NK-92 (cell line): ENCODE data around the gene SGCE.

Experiments
- DNase-seq: peaks from one replicate; lab custom pipeline; 2025; ENCODE audit not compliant: unreplicated experiment; lab: John Stamatoyannopoulos, UW

The SGCE gene

DNA sequence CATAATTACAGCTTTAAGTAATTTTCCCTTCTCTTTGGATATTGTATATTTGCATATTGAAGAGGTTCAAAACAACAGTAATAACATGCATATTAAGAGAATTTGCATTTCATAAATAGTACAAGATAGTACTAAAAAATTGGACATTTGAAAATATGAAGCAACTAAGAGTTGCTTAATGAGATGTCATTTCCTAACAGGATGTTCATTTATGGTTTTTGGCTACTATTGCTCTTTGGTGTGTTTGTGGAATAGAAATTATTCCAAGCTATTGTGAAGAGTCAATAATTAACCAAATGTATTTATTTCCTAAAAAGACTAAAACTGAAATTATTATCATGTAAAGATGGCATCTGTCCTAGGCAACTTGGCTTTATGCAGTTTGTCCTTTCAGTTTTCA is 4.1 kb upstream of the SGCE start:
- no peak for DNase-seq

DNA sequence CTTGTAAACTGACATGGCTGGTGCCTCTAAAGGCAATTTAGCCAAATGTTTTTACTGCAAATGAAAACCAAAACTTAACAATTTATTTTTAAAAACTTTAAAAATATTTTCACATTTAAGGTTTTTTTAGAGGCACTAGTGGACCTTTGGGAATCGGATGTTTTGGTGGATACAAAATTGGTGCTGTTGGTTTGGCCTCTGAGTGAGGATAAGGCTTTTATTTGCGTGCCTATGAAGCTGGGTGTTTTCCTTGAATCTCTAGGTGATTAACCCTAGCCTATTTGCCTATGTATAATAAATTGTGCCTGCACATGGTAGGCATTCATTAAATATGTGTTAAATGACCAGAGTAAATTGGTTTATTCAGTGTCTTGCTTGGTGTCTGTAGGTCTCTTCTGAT is 2.9 kb upstream of the SGCE start:
- DNase-seq: no peak

- DNase-seq: peak; percentile 83
Measured at GRCh38 chr7:94657771-94658693, 2.1 kb upstream of the SGCE start.

DNA sequence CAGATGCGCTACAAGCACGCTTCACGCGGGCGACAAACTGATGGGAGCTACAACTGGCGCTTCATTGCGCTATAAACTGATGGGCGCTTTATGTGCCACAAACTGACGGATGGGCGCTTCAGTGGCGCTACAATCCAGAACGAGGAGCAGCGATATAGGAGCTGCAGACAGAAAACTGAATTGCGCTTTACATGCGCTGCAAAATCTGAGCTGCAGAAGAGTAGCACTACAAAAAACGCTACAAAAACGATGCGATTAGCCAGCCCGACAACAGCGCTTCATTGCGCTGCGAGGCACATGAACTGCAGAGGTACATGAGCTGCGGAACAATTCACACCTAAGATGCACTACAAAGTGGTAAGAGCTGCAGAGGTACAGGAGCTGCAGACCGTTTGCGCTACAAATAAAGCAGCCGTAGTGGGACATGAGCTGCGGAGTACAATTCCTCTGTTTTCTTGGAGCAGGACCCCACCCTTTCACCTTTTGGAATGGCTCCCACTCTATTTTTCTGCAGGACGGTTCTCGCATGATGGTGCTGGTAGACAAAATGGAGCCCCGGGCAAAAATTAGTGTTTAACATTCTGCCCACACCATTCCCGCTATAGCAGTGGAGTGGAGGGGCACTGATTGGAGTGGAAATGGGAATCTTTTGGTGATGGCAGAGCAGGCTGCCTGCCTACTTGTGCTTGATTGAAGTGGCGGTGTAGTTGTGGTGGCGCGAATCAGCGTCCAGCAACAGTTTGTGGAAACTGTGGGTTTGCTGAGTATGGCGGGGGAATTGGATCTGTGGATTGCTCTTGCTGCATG is 1.2 kb upstream of the SGCE start:
- no peak for DNase-seq

- DNase-seq: no peak
Measured at GRCh38 chr7:94656658-94656924, 658 bp upstream of the SGCE start.

DNA sequence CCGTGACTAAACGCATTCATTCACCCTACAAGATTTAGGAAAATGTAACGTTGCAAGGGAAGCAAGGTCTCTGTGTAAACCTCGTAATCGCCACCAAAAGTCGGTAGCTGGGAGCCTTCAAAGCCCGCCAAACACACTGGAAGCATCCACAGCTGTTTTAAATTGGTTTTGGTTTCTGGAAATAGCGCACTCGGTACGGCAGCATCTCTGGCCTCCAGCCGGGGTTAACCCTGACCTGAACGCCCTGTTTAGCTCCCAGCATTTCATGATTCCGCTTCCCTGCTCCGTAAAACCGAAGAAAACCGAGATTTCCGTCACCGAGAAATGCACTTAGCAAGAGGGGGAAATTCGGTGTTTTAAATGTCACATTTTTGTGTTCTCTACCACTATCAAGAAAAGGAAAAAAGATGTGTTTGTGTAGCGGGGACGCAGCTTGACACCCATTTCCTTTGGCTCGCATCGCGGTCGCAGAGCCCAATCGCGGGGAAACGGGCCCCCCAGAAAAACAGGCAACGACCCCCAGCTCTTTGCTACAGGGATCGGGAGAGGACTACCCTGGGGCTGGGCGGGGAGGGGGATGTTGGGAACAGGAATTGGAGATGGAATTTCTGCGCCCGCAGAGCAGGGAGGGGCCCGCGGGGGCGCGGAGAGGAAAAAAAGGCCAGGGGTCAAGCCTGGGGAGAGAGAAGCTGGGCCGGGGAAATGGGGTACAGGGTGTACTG is 646 bp downstream of the SGCE start:
- DNase-seq: no peak

- no peak for DNase-seq
Measured at GRCh38 chr7:94654783-94655125, 1.2 kb downstream of the SGCE start.

GRCh38 chr7:94650147-94651051 is 5.5 kb downstream of the SGCE start:
- DNase-seq: no peak

DNA sequence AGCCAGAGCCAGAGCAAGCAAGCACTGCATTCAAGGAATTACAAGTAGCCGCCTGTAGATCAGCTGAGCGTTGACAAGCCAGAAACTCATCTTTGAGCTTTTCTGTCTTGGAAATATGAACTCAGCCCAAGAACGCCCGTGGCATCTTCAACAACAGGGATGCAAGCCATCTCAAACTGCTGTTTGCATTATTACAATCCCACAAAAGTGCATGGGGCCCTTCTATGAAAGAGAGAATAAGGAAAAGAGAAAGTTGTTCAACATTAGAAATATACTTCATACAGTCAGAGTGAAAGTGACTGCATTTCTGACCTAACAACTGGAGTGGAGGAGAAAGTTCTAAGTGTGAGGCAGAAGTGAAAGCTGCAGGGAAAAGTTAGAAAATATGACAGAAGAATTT is 6.5 kb downstream of the SGCE start:
- no peak for DNase-seq

GRCh38 chr7:94648731-94649130 is 7.2 kb downstream of the SGCE start:
- no peak for DNase-seq

- no peak for DNase-seq
Measured at GRCh38 chr7:94647295-94647694, 8.6 kb downstream of the SGCE start.

GRCh38 chr7:94643771-94644545 is 12.0 kb downstream of the SGCE start:
- DNase-seq: no peak

- no peak for DNase-seq
Measured at GRCh38 chr7:94642838-94643653, 12.9 kb downstream of the SGCE start.

GRCh38 chr7:94639384-94639783 is 16.5 kb downstream of the SGCE start:
- DNase-seq: no peak

DNA sequence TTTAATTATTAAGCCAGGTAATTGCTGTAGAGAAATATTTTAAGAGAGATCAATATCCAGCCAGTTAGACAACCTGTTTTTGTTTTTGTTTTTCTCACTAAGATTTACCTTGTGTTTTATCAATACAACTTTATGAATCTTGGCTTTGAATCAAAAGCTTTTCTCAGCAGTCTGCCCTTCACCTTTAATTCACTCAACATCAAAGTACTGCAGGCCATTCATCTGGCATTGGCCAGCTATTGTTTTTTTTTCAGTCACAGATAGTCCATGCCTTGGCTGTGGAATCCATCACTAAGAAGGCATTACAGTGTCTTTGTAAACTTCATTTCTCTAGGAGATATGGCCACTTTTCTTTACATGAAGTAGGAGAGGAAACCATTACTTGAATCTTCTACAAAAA is 20.2 kb downstream of the SGCE start:
- DNase-seq: no peak

DNA sequence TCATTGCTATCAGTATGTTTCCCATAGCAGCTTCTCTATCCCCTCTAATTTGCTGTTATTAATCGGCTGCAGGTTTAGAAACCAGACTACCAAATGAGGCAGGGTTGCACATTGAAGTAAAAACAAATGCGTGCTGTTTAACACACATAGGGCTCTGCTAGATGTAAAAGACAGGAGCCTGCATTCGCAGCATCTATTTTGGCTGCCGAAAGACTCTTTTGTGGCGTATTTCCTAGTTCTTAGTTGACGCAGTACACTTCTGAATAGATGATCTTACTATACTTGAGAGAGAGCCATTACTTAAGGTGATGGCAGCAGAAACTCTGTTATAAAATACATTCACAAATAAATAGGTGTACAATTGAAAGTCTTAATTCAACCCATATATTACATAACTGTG is 21.4 kb downstream of the SGCE start:
- no peak for DNase-seq

- no peak for DNase-seq
Measured at GRCh38 chr7:94633687-94634086, 22.2 kb downstream of the SGCE start.

DNA sequence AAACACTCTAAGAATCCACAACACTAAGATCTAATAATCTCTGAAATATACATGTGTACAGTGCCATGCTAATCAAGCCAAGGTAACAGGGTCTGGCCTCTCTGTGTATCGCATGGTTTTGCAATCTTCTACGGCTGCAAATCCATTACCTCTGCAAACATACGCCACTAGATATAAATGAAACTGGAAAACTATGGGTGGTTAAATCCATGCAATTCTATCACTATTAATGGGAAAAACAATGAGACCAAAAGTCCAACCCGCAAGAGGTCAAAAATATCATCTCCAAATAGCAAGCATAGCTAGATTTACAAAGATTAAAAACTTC is 23.0 kb downstream of the SGCE start:
- no peak for DNase-seq

DNA sequence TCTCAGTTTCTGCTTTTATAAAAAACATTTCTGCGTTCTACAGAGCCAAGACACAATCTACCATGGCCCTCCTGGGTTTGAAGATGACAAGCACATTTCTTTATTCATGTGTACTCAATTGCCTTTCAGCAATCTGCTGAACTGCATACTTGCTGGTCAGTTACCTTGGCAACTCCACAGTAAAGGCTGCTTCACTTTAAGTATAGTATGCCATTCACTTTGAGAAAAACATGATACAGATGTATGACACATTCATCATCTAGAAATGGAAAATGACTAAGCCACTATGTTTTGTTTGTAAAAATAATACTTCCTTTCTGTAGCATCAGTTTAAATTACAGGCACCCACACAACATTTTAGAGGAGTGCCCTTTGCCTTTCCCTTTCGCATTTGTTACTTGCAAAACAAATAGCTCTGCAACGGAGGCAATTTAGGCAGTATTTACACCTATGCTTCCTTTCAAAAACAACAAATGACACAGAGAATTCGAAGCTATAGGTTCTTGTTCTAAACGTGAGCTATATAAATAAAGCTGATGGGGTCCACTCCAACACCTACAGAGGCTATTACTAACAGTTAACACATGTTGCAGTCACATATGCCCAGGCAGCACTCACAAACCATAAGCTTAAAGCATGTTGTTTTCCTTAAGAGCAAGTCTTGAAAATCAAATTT is 23.5 kb downstream of the SGCE start:
- DNase-seq: no peak
